ENCODE measurements around the gene DIS3L2.
"Not testable (repeated sequence)": the region's sequence is repeated elsewhere in the genome, so short reads cannot be mapped to it uniquely, and the experiment has no call there.

Gene DIS3L2

GRCh38 chr2:232363064-232363783, 401.7 kb downstream of the DIS3L2 start:
- not testable (repeated sequence) for DNase-seq

DNA sequence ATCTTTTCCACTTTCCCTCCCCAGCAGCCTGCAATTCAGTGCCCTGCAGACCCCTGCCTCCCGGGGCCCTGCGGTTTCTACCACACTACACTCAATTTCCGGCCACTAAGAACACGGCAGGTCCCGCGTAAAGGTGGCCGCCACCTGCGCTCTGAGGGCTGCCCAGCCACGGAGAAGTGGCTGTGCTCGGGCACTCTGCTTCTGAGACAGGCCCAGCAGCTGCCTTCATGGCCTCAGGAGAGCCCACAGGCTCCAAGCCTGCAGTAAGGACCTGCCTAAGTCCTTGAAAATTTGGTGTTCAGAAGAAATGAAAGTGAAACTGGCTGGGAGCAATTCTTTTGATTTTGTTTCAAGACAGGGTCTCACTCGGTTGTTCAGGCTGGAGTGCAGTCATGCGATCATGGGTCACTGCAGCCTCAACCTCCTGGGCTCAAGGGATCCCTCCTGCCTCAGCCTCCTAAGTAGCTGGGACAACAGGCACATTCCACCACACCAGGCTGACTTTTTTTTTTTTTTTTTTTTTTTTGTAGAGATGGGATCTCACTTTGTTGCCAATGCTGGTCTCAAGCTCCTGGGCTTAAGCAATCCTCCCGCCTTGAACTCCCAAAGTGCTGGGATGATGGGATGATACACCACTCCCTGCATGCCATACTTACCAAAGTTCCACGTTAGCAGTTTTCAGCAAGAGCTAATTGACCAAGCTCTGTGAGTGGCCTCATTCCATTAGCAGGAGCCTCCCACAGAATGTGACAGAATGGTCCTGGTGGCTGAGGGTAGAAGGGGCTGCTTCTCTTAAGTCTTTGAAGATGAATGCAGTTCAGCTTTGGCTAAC, 402.5 kb downstream of the DIS3L2 start:
- DNase-seq, result no peak

GRCh38 chr2:232364806-232365594, 403.5 kb downstream of the DIS3L2 start:
- DNase-seq, result not testable (repeated sequence)

- no peak for DNase-seq
These were observed 404.3 kb downstream of the DIS3L2 start for GRCh38 chr2:232365621-232366321.

GRCh38 chr2:232366461-232366860, 404.9 kb downstream of the DIS3L2 start:
- DNase-seq, result not testable (repeated sequence)

- DNase-seq, result no peak
These were observed 405.5 kb downstream of the DIS3L2 start for GRCh38 chr2:232367016-232367415.

- no peak for DNase-seq
These were observed 406.2 kb downstream of the DIS3L2 start for GRCh38 chr2:232367591-232368233.

GRCh38 chr2:232368311-232368731, 406.8 kb downstream of the DIS3L2 start:
- DNase-seq, result no peak

GRCh38 chr2:232369126-232369951, 407.8 kb downstream of the DIS3L2 start:
- DNase-seq, result no peak

DNA sequence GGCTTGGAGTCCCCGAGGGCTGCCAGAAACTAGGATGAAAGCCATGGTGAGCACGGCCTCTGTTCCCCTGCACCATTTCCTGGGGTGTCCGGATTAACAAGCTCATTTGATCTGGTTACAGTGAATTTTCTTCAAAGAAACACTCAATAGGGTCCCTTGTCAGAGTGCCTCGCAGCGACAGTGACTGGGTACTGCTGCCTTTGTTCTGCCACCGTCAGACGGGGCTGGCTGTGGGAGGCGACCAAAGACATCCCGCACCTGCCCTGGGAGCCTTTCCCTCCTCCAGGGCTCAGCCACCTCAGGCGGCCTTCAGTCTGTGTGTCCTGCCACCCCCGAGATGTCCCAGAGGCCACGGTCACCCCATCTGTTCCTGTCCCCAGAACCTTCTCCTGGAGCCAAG, 408.5 kb downstream of the DIS3L2 start:
- not testable (repeated sequence) for DNase-seq

- no peak for DNase-seq
These were observed 411.0 kb downstream of the DIS3L2 start for GRCh38 chr2:232372231-232373208.

GRCh38 chr2:232374356-232374755, 412.8 kb downstream of the DIS3L2 start:
- no peak for DNase-seq

- DNase-seq, result no peak
These were observed 413.7 kb downstream of the DIS3L2 start for GRCh38 chr2:232375164-232375563.

DNA sequence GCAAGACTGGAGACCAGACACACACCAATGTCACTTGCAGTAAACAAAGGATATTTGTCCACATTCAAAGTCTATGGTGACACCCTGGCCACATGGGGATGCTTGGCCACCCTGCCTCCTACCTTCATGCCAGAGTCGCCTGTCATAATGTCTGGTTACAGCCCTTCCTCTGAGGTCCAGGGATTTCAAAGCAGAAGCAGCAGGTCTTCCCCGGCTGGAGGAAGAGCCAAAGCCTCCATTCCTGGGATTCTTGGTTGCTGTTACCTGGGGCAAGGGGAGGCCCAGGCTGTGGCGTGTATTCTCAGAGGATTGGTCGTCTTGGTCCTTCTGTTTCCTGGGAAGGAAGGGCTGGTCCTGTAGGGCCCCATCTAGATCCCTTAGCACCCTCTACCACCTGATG, 414.7 kb downstream of the DIS3L2 start:
- no peak for DNase-seq

- DNase-seq, result no peak
These were observed 415.2 kb downstream of the DIS3L2 start for GRCh38 chr2:232376713-232377112.

GRCh38 chr2:232377319-232377718, 415.8 kb downstream of the DIS3L2 start:
- DNase-seq, result no peak

- no peak for DNase-seq
These were observed 416.6 kb downstream of the DIS3L2 start for GRCh38 chr2:232377841-232378734.

DNA sequence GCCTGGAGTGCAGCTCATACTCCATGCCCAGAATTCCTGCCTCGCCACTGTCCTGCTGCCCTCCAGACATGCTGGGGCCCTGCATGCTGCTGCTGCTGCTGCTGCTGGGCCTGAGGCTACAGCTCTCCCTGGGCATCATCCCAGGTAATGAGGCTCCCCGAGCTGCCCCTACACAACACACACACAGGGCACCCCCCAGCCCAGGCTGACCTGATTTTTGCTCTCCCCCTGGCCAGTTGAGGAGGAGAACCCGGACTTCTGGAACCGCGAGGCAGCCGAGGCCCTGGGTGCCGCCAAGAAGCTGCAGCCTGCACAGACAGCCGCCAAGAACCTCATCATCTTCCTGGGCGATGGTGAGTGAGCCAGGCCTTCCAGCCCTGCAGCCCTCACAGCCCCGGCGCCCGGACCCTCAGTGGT, 417.2 kb downstream of the DIS3L2 start, which contains the start of gene ALPP:
Gene ALPP, plus strand, starts transcription at position 17 of the 417 bp plus-strand sequence. Its CDS starts 52 bp downstream, at position 69.
- DNase-seq, result not testable (repeated sequence)
